Sigmoid colon (tissue), 4 donors: ENCODE measurements around the gene PUS7L.

Experiments
- POLR2AphosphoS5 ChIP-seq, 4 donors: sonication (generic); formaldehyde crosslinking; IDR thresholded peaks; one replicate each; pipeline ENCODE4 v1.6.1; 2017; ENCODE audit warnings: antibody characterized with exemption in 4 of 4
- TF ChIP-seq, protein P1 (sequence below), 4 experiments: fragments of 450-650 bp in 3 of 4; fragments of 200-600 bp in 1 of 4; IDR thresholded peaks; one replicate each; pipeline ENCODE4 v1.5.1; 2016 to 2019; ENCODE audit warnings: antibody characterized with exemption in 4 of 4, mild to moderate bottlenecking in 3 of 4, moderate library complexity in 2 of 4

- TF ChIP-seq, protein P1, sequence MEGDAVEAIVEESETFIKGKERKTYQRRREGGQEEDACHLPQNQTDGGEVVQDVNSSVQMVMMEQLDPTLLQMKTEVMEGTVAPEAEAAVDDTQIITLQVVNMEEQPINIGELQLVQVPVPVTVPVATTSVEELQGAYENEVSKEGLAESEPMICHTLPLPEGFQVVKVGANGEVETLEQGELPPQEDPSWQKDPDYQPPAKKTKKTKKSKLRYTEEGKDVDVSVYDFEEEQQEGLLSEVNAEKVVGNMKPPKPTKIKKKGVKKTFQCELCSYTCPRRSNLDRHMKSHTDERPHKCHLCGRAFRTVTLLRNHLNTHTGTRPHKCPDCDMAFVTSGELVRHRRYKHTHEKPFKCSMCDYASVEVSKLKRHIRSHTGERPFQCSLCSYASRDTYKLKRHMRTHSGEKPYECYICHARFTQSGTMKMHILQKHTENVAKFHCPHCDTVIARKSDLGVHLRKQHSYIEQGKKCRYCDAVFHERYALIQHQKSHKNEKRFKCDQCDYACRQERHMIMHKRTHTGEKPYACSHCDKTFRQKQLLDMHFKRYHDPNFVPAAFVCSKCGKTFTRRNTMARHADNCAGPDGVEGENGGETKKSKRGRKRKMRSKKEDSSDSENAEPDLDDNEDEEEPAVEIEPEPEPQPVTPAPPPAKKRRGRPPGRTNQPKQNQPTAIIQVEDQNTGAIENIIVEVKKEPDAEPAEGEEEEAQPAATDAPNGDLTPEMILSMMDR (IDR thresholded peaks at IDR 0.05), result no peak
- no peak for TF ChIP-seq POLR2AphosphoS5 (IDR thresholded peaks at IDR 0.05)
These were observed 7.7 kb upstream of the PUS7L start for GRCh38 chr12:43766291-43766690.
